Erythroblast (primary cell): Measurements from ENCODE around the gene MCTS1.

ENCODE experiments used
- GATA1 ChIP-seq: IDR thresholded peaks from 2 replicates; pipeline ENCODE4 v1.6.1; 2011; ENCODE audit warnings: low read depth, mild to moderate bottlenecking, control low read depth, low read length, moderate library complexity
- POLR2A ChIP-seq: IDR thresholded peaks from 2 replicates; pipeline ENCODE4 v1.6.1; 2011; ENCODE audit warnings: mild to moderate bottlenecking, low read length

- TF ChIP-seq POLR2A (no peak), GATA1 (no peak)
Observed at GRCh38 chrX:120566817-120567216, 37.1 kb upstream of the MCTS1 start.
